Osteocyte (in vitro differentiated cells): Measurements from ENCODE around the gene AHNAK. TPM values are rescaled to one million over a fixed set of nuclear protein-coding genes. Genes with fewer than 3 reads are reported as not detected.

Source experiments
- DNase-seq: peaks from one replicate; pipeline ENCODE4 v3.0.0; 2021; ENCODE audit warnings: mixed read lengths; ENCODE audit not compliant: unreplicated experiment; ENCODE audit errors: extremely low spot score
- H3K27ac Mint-ChIP-seq: one replicate; pipeline ENCODE4 v1.8.0; 2021; ENCODE audit warnings: mild to moderate bottlenecking, mixed read lengths; ENCODE audit not compliant: unreplicated experiment
- H3K27me3 Mint-ChIP-seq: one replicate; pipeline ENCODE4 v1.8.0; 2021; ENCODE audit warnings: mixed read lengths; ENCODE audit not compliant: unreplicated experiment
- H3K36me3 Mint-ChIP-seq: one replicate; pipeline ENCODE4 v1.8.0; 2021; ENCODE audit warnings: mixed read lengths; ENCODE audit not compliant: unreplicated experiment
- H3K4me1 Mint-ChIP-seq: one replicate; pipeline ENCODE4 v1.8.0; 2021; ENCODE audit warnings: mixed read lengths; ENCODE audit not compliant: unreplicated experiment
- H3K4me3 Mint-ChIP-seq: one replicate; pipeline ENCODE4 v1.8.0; 2021; ENCODE audit warnings: mild to moderate bottlenecking, moderate library complexity, mixed read lengths; ENCODE audit not compliant: unreplicated experiment
- H3K9me3 Mint-ChIP-seq: one replicate; pipeline ENCODE4 v1.8.0; 2021; ENCODE audit warnings: mixed read lengths; ENCODE audit not compliant: unreplicated experiment
- CTCF ChIP-seq: fragments of 200-600 bp; sonication (generic); IDR thresholded peaks from 2 replicates; pipeline ENCODE4 v1.5.0; 2021; ENCODE audit warnings: antibody characterized with exemption, mild to moderate bottlenecking, moderate library complexity
- total RNA-seq: library from RNA; stranded (reverse); gene quantifications from 2 replicates; pipeline ENCODE4 v1.2.1, GENCODE V29; 2021

Gene AHNAK
- total RNA-seq, 1 donor from 2014 or later: 462 TPM

GRCh38 chr11:62459080-62459479, 87.5 kb downstream of the AHNAK start:
- H3K27me3 Mint-ChIP-seq: no peaks in the 10 kb centered on the region
- no peaks in the 10 kb centered on the region for H3K36me3 Mint-ChIP-seq
- H3K27ac Mint-ChIP-seq: no peak overlapping the region
- H3K4me3 Mint-ChIP-seq: no peak overlapping the region
- peaks cover 17% of the 10 kb centered on the region for H3K4me1 Mint-ChIP-seq
- TF ChIP-seq CTCF: no peak
- DNase-seq: no peak
- no peaks in the 10 kb centered on the region for H3K9me3 Mint-ChIP-seq

- Mint-ChIP-seq H3K27ac (no peak overlapping the region), H3K27me3 (no peaks in the 10 kb centered on the region), H3K4me3 (no peak overlapping the region), H3K36me3 (no peaks in the 10 kb centered on the region), H3K9me3 (no peaks in the 10 kb centered on the region), H3K4me1 (peaks cover 17% of the 10 kb centered on the region)
- no peak for DNase-seq
- TF ChIP-seq CTCF: no peak
These were observed 88.2 kb downstream of the AHNAK start for GRCh38 chr11:62458212-62459002.

- DNase-seq: no peak
- H3K36me3 Mint-ChIP-seq: no peaks in the 10 kb centered on the region
- peaks cover 13% of the 10 kb centered on the region for H3K4me1 Mint-ChIP-seq
- TF ChIP-seq CTCF: no peak
- H3K4me3 Mint-ChIP-seq: no peak overlapping the region
- H3K27me3 Mint-ChIP-seq: no peaks in the 10 kb centered on the region
- no peak overlapping the region for H3K27ac Mint-ChIP-seq
- no peaks in the 10 kb centered on the region for H3K9me3 Mint-ChIP-seq
These were observed 89.1 kb downstream of the AHNAK start for GRCh38 chr11:62457478-62457877.

- no peak overlapping the region for H3K27ac Mint-ChIP-seq
- no peak for DNase-seq
- no peak overlapping the region for H3K4me3 Mint-ChIP-seq
These were observed 90.0 kb downstream of the AHNAK start for GRCh38 chr11:62456630-62457029.

More at GRCh38 chr11:62456630-62457029, 90.0 kb downstream of the AHNAK start:
- H3K9me3 Mint-ChIP-seq: no peaks in the 10 kb centered on the region
- no peaks in the 10 kb centered on the region for H3K36me3 Mint-ChIP-seq
- H3K27me3 Mint-ChIP-seq: no peaks in the 10 kb centered on the region
- no peak for TF ChIP-seq CTCF
- H3K4me1 Mint-ChIP-seq: peaks cover 4% of the 10 kb centered on the region
